K562 (cell line): Measurements from ENCODE around the gene C11orf54. TPM values are rescaled to one million over a fixed set of nuclear protein-coding genes. Genes with fewer than 3 reads are reported as not detected.

ENCODE experiments used
- ATAC-seq: fragments of 200-7000 bp; cut with Tn5 transposase; 3 replicates; pipeline ENCODE4 v1.9.1; 2020; ENCODE audit warnings: moderate library complexity
- BruUV-seq: library from RNA; stranded (reverse); fragments of 400-500 nt; replicated peaks from 2 replicates; lab custom pipeline; 2021; lab: Mats Ljungman, UMichigan
- CTCF ChIA-PET: fragments of 300-600 bp; formaldehyde crosslinking; extraction: SDS; loops from one replicate; lab custom pipeline; 2021; ENCODE audit warnings: low intra/inter-chr PET ratio; lab: Yijun Ruan, JAX
- POLR2A ChIA-PET: fragments of 300-600, 350-650 bp; sonication (Branson Sonifier 250); formaldehyde crosslinking; extraction: SDS; loops from one replicate; lab custom pipeline; 2021; ENCODE audit warnings: antibody characterized with exemption, inconsistent platforms; lab: Yijun Ruan, JAX
- DNase-seq, 4 experiments: peaks; one replicate each; pipeline versions ENCODE4 v3.0.0 to v3.0.0-alpha.2; 2011 to 2018; ENCODE audit warnings: low spot score in 3 of 4, mixed read lengths in 3 of 4; ENCODE audit errors: extremely low read depth in 1 of 4
- FAIRE-seq: peaks from 2 replicates; lab custom pipeline; 2011; peaks lifted over from hg19 to GRCh38; lab: Jason Lieb, UNC
- H2AFZ ChIP-seq: 2 replicates; pipeline ENCODE4 v1.6.0; 2011; ENCODE audit warnings: low read depth, low read length, control low read depth, inconsistent platforms
- H3K27ac ChIP-seq: fragments of 200-600 bp; 3 replicates; pipeline ENCODE4 v1.8.0; 2011; ENCODE audit warnings: low read depth, mild to moderate bottlenecking, control low read depth, inconsistent platforms, low read length, moderate library complexity, mixed read lengths; ENCODE audit errors: extremely low read depth
- H3K27me3 ChIP-seq, 2 experiments: fragments of 300-600 bp in 1 of 2; 2 replicates in 1 of 2; 3 replicates in 1 of 2; pipeline versions ENCODE4 v1.6.0 to v1.8.0; 2011; ENCODE audit warnings: inconsistent platforms in 2 of 2, low read length in 2 of 2, mild to moderate bottlenecking in 1 of 2, mixed read lengths in 1 of 2, moderate library complexity in 1 of 2; ENCODE audit not compliant: control insufficient read depth in 2 of 2, insufficient read depth in 2 of 2
- H3K36me3 ChIP-seq: fragments of 300-600 bp; 3 replicates; pipeline ENCODE4 v1.8.0; 2011; ENCODE audit warnings: mild to moderate bottlenecking, low read length, inconsistent platforms; ENCODE audit not compliant: control insufficient read depth, insufficient read depth
- H3K4me1 ChIP-seq, 2 experiments: fragments of 200-600 bp in 1 of 2; replicated peaks in 1 of 2; 2 replicates in 1 of 2; 3 replicates in 1 of 2; pipeline versions ENCODE4 v1.5.1 to v1.8.0; 2011; ENCODE audit warnings: inconsistent platforms in 2 of 2, low read length in 2 of 2, mild to moderate bottlenecking in 1 of 2, mixed read lengths in 1 of 2, moderate library complexity in 1 of 2; ENCODE audit not compliant: control insufficient read depth in 2 of 2, insufficient read depth in 2 of 2
- H3K4me2 ChIP-seq: 2 replicates; pipeline ENCODE4 v1.6.1; 2011; ENCODE audit warnings: low read length, control low read depth, inconsistent platforms, mixed read lengths; ENCODE audit not compliant: insufficient read depth
- H3K4me3 ChIP-seq: fragments of 200-600 bp; sonication (generic), shearing (Covaris generic); 2 replicates; pipeline ENCODE4 v1.5.1; 2016; ENCODE audit warnings: control low read depth, inconsistent platforms
- H3K79me2 ChIP-seq: fragments of 200-600 bp; 3 replicates; pipeline ENCODE4 v1.8.0; 2011; ENCODE audit warnings: low read length, inconsistent platforms; ENCODE audit not compliant: control insufficient read depth, insufficient read depth
- H3K9ac ChIP-seq, 2 experiments: 2 replicates each; pipeline versions ENCODE4 v1.6.0 to v1.6.1; 2011; ENCODE audit warnings: low read depth in 2 of 2, low read length in 2 of 2, control low read depth in 1 of 2, inconsistent platforms in 1 of 2, mild to moderate bottlenecking in 1 of 2, mixed read lengths in 1 of 2; ENCODE audit not compliant: insufficient read depth in 1 of 2
- H3K9me1 ChIP-seq: one replicate; pipeline ENCODE4 v1.6.0; 2011; ENCODE audit warnings: inconsistent platforms, mild to moderate bottlenecking, low read length, moderate library complexity; ENCODE audit not compliant: control insufficient read depth, insufficient read depth
- H3K9me3 ChIP-seq: replicated peaks from 2 replicates; pipeline ENCODE4 v1.5.1; 2011; ENCODE audit warnings: low read depth, low read length, inconsistent platforms; ENCODE audit not compliant: control insufficient read depth, insufficient read depth
- H4K20me1 ChIP-seq: replicated peaks from 2 replicates; pipeline ENCODE4 v1.6.1; 2011; ENCODE audit warnings: low read length, inconsistent platforms, mixed read lengths; ENCODE audit not compliant: control insufficient read depth, insufficient read depth
- RBM25 ChIP-seq: fragments of 200-400 bp; formaldehyde crosslinking; IDR thresholded peaks from 2 replicates; pipeline ENCODE4 v1.6.1; 2018; ENCODE audit warnings: low read length, low read depth, moderate library complexity; ENCODE audit not compliant: severe bottlenecking
- ZNF121 ChIP-seq: sonication (generic); formaldehyde crosslinking; conservative IDR thresholded peaks from 2 replicates; pipeline ENCODE4 v1.8.0; 2022; ENCODE audit warnings: missing genetic modification reagents
- WGBS: fragments of 100-300 bp; shearing (Covaris generic); methylation state at CpG from one replicate; pipeline ENCODE4 v1.1.6; 2016; ENCODE audit warnings: low coverage, mixed read lengths; ENCODE audit not compliant: insufficient coverage; ENCODE audit errors: missing lambda C conversion rate; 5-methylcytosine and 5-hydroxymethylcytosine counted together
- in situ Hi-C: fragments of 300-500 bp; cut with MboI; formaldehyde crosslinking; loops from 4 replicates; pipeline ENCODE4 v1.15.0; 2018; ENCODE audit warnings: inconsistent platforms, mixed read lengths
- intact Hi-C: fragments of 100-400 bp; cut with micrococcal nuclease; formaldehyde crosslinking; loops from 2 replicates; pipeline ENCODE4 v1.14.2; 2022
- polyA plus RNA-seq, 8 experiments: library from polyadenylated mRNA; depleted of rRNA in 4 of 8; stranded (reverse) in 5 of 8; unstranded in 3 of 8; fragments of >200 nt; fragmentation: Nextera tagmentation in 2 of 8; fragmentation: Illumina TruSeq in 1 of 8; extraction: Ambion mirVana in 2 of 8; extraction: Trizol in 1 of 8; gene quantifications; 2 replicates each; pipeline versions ENCODE4 v1.2.1 to v1.2.3, GENCODE V29; 2011 to 2014; ENCODE audit warnings: inconsistent platforms in 1 of 8, missing spikeins in 1 of 8
- total RNA-seq, 7 experiments: library from RNA; depleted of rRNA in 6 of 7; stranded (reverse); fragments of >200 nt in 6 of 7; fragmentation: Illumina TruSeq in 2 of 7; extraction: Trizol in 2 of 7; gene quantifications; 2 replicates each; pipeline versions ENCODE4 v1.2.1 to v1.2.3, GENCODE V29; 2011 to 2021; ENCODE audit warnings: low replicate concordance in 1 of 7
- TF ChIP-seq, protein P1 (sequence below): fragments of 450-650 bp; formaldehyde crosslinking; IDR thresholded peaks from 2 replicates; pipeline ENCODE4 v1.4.0; 2020; ENCODE audit warnings: mild to moderate bottlenecking, moderate library complexity

The C11orf54 gene
- total and polyA plus RNA-seq, 9 of the 15 experiments (the other 6 are each of a cell fraction or from before 2014, with no cell fraction given), result 13.4 to 33.0 (median 23.1) TPM

DNA sequence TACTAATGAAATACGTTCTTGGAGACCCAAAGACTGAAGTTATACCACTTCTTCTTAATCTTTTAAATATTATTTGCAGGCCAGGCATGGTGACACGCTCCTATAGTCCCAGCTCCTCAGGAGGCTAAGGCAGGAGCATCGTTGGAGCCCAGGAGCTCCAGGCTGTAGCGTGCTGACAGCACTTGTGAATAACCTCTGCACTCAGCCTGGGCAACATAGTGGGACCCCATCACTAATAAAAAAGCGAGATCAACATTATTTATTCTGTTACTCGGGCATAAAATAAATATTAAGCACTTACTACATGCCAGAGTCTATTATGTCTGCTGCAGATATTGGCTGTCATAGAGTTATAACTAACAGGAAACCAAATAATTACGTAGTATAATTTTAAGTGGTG, 41.9 kb downstream of the C11orf54 start:
- Histone ChIP-seq H3K9me3 (no peaks in the 10 kb centered on the region), H3K9me1 (no peaks in the 10 kb centered on the region), H3K4me2 (peak overlapping the region; percentile 99), H3K9ac (peak overlapping the region in 1 of 2 experiments; percentile 98; a peak in 2 of 4 replicates), H2AFZ (peak overlapping the region; percentile 97), H3K27me3 (no peaks in the 10 kb centered on the region), H4K20me1 (peaks cover 10% of the 10 kb centered on the region), H3K27ac (no peak overlapping the region), H3K79me2 (peaks cover 51% of the 10 kb centered on the region), H3K4me1 (peaks cover 4 to 12% of the 10 kb centered on the region in 2 experiments), H3K36me3 (peaks cover 25% of the 10 kb centered on the region; the same call in 1 of the 3 replicates), H3K4me3 (peak overlapping the region; percentile 98)
- FAIRE-seq (no peak), ATAC-seq (no peak), DNase-seq (no peak)
- BruUV-seq, result no TSS peak
- TF ChIP-seq ZNF121 (CRISPR knock-in tag), result peak; percentile 85
- TF ChIP-seq RBM25, result peak; percentile 40
- TF ChIP-seq, protein P1, sequence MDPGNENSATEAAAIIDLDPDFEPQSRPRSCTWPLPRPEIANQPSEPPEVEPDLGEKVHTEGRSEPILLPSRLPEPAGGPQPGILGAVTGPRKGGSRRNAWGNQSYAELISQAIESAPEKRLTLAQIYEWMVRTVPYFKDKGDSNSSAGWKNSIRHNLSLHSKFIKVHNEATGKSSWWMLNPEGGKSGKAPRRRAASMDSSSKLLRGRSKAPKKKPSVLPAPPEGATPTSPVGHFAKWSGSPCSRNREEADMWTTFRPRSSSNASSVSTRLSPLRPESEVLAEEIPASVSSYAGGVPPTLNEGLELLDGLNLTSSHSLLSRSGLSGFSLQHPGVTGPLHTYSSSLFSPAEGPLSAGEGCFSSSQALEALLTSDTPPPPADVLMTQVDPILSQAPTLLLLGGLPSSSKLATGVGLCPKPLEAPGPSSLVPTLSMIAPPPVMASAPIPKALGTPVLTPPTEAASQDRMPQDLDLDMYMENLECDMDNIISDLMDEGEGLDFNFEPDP, result no peak
- in situ Hi-C loops (no loop called here), intact Hi-C loops (no loop called here)
- POLR2A ChIA-PET, result interaction anchor here (0.7 to 2.2 kb wide), 8 partner anchors 10 to 237 kb away, joined by 3 to 32 read pairs (median 6); partner anchors contain the start of genes C11orf54 and TAF1D
- WGBS, result 25% methylated on average over 7 of the region's 7 CpGs
- CTCF ChIA-PET, result no interaction called here
